ENCODE measurements around the gene ELAVL1.
"Not testable (repeated sequence)": the region's sequence is repeated elsewhere in the genome, so short reads cannot be mapped to it uniquely, and the experiment has no call there.

ELAVL1 gene

DNA sequence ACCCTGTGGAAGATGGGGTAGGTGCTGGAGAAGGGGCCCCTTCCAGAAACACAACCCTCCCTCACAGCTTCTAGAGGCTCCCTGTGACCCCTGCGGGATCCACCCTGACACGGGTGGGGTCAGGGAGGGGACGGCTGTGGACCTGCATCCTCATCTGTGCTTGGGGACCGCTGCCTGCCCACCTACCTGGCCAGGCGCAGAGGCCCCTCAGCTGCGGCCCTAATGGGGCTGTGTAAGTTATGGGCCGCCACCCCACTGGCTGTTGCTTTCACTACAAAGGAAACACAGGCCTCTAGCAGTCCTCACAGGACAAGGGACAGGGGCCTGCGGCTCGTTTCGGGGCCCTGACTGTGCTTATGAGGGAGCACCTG lies 72.5 kb downstream of the ELAVL1 start:
- DNase-seq = no peak

DNA sequence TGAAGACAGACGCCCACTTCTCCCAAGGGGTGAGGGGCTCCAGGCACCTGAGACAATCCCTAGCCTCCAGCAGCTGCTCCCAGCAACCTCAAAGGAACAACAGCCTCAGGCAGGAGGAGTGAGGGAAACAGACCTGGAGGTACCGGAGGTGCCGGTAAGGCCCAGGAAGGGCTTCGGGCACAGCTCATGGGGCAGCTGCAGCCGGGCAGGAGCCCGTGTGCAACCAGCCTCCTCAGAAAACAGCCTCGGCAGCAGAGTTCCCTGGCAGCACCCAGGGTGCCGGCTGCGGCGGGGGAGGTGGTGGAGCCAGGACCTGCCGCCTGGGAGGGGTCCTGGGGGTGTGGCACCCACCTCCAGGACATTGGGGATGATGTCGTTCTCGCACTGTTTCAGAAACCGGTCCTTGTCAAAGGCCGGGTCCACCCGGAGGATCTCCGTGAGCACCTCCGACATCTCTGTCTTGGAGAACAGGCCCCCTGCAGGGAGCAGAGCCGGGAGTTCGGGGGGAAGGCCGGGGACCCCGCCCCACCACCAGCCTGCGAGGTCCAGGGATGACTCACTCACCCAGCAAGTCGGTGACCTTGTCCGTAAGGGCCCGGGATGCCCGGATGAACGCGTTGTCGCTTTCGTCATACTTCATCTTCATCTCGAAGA lies 73.0 kb downstream of the ELAVL1 start:
- no peak for DNase-seq

DNA sequence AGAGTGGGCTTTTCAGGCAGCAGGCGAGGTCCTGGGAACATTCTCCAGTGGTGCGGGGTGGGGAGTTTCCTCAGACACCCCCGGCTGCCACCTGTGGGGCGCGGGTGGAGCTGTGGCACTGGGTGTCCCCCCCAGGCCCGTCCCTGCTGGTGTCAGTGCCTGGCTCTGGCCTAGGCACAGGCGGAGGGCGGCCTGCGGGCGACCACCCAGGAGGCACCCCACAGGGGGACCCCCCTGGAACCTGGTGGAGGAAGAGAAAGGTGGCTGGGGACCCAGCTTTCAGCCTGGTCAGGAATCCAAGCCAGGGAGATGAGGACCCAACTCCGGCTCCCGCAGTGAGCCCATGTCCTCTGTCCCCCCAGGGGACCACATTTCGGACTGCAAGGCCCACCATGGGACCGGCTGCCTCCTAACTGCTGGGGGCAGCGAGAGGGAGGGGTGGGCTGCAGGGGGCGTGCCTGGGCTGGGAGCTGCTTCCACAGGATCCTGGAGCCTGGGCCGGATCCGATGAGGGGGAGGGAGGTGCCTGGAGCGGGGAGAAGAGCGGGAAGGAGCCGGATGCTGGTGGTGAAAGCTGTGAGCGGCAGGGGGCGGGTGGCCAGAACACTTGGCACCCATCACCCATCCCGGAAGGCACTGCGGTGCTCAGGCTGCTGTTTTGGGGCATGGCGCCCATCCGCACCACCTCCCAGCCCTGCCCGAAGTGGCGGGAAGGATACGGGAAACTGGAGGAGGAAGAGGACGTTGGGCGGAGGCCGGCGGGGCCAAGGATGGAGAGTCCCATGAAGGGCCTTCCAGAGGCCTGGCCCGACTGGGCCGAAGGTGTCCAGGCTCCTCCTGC lies 74.0 kb downstream of the ELAVL1 start:
- DNase-seq = no peak

DNA sequence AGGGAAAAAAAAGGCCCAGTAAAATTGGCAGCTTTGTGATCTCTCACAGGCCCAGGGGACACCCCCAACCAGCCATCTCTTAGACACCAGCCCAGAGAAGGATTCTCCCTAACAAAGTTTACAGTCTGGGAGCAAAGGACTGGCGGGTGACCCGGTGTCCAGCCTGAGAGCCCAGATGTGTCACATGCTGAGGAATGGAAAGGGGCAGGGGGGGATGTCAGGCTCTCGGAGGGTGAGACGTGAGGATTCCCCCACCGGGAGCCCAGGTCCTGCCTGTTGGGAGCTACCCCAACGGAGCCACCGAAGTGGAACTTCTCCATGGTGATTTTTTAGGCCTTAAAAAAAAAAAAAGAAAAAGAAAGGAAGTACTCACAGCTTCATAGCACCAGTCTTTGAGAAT lies 74.7 kb downstream of the ELAVL1 start:
- DNase-seq = no peak

DNA sequence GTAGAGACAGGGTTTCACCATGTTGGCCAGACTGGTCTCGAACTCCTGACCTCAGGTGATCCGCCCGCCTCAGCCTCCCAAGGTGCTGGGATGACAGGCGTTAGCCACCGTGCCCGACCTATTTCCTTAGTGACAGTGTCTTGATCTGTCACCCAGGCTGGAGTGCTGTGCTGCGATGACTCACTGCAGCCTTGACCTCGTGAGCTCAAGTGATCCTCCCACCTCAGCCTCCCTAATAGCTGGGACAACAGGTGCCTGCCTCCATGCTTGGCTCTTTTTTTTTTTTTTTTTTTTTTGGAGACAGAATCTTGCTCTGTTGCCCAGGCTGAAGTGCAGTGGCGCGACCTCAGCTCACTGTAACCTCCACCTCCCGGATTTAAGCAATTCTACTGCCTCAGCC lies 75.4 kb downstream of the ELAVL1 start:
- not testable (repeated sequence) for DNase-seq

DNA sequence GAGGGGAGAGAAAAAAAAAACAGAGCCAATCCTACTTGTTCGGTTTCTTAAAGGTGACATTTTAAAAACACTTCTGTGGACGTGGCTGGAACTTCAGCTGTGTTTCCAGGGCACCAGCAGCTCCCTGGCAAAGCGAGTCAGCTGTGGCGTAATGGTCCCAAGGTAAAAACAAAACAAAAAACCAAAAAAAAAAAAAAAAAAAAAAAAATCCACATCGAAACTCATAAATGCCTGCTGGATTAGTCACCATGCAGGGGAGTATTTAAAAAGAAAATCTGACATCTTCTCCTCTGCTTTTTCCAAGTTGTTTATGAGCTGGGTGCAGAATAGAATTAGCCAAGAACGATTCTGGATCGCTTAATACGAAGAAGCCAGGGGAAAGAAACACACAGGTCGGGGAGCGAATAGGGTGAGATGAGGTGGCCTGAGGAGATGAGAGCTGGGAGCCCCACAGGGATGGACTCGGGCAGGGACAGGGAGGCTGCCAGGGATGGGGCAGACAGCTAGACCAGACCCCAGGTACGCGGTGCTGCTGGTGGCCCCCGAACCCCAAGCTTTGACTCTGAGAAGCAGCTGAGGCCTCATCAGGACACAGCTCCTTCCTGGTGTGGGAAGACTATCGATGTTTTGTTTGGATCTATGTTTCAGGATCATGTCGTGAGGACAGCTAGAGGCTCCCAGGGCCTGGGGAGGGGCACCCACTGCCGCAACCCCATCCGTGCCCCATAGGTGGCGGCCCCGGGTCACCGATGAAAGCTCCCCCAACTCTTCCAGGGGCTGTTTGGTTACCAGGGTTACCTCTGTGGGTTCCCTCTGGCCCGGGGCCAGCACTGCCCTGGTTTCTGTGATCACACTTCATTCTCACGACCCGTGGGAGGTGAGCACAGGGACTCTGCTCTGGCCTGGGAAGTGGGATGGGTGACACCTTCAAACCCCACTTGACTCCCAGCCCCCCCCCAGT lies 76.4 kb downstream of the ELAVL1 start:
- DNase-seq = peak; percentile 82

DNA sequence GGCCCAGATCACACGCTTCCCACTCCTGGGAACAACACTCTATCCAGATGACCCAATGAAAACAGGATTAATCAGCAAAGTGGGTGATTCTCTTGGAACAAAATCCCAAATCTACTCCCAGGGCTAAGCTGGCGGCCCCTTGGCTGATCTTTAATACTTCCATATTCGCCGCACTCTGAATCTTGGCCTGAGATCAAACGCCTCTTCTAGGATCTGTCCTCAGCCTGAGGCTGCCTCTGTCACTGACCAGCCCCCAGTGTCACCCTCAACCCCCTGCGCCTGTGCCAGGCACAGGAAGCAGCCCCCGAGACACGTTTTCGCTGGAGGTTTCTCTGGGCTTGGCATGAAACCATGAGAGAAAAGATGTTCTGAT lies 77.1 kb downstream of the ELAVL1 start:
- DNase-seq = no peak

DNA sequence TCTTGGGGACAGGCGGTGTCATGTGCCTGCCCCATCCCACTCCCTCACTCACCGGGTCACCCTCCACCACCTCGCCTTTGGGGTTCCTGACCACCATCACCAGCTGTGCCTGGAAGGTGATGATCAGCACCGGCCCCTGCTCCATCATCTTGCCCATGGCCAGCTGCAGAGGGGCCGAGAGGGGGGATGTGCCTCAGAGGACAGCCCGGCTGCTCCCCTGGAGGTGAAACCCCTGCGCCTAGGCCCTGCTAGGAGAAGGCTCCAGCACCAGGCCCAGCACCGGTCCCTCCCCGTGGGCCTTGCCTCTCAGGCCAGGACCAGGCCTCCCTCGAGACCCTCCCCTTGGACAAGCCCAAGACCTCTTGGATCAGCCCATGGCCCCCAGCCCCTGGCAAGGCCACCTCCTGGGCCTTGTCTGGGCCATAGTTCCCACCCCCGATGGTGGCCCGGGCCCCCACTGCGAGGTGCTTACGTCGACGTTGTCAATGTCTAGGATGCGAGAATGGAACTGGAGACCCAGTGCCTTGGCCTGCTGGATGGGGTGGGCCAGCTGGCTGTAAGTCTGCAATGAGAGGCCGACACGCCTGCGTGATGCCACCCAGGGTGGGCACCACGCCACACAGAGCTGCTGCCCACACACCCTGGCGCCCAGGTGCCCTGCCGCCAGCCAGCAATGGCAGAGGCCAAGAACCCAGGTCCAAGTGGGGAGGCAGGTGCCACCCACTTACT lies 77.7 kb downstream of the ELAVL1 start:
- no peak for DNase-seq

DNA sequence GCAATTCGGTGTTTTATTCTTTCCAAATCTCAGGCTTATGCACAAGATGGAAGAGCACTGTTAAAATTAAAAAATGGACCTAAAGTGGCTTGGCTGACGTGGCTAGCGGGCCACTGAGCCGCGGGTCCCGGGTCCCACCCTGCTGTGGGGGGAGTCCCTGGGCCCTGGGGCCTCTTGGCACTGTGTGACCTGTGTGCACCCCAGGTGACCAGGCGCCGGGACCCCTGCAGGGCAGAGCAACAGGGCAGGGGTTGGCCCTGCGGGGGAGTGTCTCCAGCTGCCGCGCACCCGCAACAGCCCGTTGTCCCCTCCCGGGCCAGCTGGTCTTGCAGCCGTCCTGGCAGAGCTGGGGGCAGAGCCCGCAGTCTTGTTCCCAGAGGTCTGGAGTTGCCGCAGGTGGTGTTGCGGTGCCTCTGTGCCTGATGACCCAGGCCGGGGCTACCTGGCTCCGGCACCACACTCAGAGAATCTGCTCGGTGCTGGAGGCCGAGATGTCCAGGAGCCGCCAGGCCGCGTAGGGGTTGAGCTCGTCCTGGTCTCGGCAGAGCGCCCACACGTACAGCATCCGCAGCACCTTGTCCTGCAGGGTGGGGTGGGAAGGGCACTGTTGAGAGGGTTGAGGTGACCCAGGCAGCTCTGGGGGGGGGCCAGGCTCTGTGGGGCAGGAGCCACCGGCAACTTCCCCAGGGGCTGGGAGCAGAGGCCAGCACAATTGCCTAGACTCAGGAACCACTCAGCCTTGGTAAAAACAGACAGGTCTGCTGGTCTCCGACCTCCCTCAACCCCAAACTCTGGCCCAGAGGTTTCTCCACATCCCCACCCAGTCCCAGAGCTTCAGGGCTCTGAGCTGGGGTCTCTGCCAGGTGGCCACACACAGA lies 78.5 kb downstream of the ELAVL1 start:
- DNase-seq = no peak

DNA sequence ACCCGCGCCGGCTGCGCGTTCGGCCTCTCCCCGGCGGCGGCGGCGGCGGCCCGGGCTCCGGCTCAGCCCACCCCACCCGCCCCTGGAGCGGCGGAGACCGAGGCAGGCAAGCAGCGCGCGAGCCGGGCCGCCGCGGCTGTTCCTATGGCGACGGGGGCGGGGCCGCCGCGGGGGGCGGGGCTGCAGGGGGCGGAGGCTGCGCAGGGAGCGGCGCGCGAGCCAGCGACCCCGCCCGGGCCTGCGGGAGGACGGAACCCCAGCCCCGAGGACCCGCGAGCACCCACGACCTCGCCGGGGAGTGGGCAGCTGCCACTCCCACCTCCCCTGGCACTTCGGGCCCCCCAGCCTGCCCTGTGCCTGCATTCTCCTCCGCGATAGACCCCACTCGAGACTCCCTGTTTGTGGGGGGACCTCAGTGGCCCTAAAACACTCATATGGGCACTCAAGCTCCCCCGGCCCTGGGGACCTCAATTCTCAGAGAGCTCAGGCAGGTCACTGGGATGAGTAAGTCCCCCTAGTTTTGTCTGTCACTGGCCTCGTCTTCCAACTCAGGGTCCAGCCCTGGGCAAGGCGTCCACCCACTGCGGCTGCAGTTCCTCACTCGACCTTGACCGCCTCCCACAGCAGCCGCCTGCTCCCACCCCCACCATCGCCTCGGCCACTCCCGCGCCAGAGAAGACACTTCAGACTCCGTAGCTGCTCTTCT lies 79.3 kb downstream of the ELAVL1 start, which contains the start of gene CTXN1:
Gene CTXN1 (minus strand): TSS at position 115 of the 706 bp plus-strand sequence. CDS start 597 bp downstream, outside the sequence.
- DNase-seq = peak; percentile 79

DNA sequence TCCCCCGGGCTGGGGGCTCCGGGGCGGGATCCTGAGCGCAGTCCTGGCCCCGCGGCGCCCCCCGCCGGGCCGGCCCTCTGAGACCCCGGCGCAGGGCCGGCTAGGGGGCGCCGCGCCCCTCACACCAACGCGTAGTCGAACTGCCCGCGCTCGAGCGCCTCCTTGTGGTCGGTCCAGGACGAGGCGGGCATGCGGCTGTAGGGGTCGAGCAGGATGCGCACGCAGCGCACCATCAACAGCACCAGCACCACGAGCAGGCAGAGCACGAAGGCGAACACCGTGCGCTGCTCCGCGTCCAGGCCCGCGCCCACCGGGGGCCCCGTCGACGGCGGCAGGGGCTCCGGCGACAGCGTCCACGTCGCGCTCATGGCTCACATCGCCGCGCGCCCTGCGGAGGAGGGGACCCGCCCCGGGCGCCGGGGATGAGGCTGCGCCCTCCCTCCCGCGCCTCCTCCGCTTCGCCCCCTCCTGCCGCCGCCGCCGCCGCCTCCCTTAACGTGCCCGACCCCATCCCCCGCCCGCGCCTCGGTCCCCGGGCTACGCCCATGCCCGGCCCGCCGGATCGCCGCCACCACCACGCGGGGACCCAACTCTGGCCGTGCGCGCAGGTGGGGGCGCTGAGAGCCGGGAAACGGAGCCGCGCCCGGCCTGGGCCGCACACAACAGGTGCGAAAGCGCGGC lies 80.1 kb downstream of the ELAVL1 start:
- DNase-seq = peak; percentile 76

DNA sequence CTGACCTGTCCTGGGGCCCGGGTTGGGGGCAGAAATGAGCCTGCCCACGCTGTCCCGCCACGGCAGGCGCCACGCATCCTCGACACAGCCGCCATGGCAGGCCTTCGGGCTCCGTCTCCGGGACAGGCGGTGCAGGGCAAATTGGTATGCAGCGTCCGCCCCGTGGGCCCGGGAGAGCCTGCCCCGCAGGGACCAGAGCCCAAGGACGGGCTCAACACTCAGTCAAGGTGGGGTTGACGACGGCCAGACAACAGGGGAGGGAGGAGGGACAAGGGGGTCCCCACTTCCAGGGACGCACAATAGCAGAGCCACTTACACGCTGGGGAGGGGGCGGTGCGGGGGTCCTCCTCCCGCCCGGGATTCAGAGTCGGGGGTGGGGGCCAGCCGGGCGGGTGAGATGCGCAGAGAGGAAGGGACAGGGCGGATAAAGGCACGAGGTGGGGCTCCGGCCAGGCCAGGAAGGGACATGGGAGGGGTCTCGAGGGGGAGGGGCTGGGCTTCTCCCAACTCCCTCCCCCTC lies 80.7 kb downstream of the ELAVL1 start:
- no peak for DNase-seq

DNA sequence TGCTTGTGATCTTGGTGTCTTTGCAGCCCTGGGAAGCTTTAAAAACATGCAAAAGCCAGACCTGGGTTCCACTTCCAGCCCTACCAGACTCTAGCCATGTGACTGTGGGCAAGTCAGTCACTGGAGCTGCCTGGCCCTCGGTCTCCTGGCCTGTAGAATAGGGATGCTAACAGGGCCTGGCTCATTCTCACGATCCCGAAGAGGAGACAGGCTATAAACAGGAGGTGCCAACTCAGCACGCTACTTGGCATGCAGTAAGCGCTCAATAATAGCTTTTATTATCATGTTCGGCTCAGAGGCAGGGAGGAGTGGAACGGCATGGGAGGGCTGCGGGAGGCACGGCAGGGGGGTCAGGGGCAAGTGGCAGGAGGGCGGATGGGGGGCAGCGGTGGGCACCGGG lies 81.2 kb downstream of the ELAVL1 start:
- no peak for DNase-seq

DNA sequence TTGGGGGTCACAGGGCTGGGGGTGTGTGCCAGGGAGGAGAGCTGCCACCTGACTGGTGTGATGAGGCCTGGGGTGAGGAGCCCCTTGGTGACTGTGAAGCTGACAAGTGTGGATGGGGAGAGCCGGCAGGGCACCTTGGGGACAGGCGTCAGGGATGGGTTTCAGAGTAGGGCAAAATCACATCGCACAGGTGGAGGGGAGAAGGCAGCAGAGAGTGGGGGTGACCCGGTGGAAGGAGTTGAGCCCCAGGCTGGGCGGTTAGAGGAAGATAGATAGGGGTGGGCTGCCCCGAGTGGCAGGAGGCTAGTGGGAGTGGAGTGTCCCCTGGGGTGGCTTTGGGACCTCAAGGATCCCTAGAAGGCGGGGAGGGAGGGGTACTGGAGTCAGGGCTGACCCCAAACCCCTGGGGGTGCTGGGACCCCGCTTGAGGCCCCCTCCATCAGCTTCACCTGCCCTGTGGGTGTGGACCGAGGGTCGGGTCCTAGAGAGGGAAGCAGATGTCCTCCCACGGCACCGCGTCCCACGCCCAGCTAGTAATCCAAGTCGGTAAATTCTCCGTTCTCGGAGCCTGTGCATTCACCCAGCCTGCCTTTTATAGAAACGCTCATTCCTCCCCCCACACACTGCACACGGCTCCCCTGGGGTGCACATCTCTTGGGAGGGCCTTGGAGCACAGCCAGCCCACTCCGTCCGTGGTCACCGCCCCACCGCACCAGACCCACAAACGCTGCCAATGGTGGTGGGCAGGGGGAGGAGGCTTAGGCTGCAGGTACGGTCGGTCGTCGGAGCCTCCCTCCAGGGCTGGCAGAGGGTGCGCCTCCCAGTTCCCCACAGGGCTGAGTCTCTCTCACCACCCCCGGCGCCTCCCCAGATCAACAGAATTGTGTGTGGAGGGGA lies 81.9 kb downstream of the ELAVL1 start:
- no peak for DNase-seq

DNA sequence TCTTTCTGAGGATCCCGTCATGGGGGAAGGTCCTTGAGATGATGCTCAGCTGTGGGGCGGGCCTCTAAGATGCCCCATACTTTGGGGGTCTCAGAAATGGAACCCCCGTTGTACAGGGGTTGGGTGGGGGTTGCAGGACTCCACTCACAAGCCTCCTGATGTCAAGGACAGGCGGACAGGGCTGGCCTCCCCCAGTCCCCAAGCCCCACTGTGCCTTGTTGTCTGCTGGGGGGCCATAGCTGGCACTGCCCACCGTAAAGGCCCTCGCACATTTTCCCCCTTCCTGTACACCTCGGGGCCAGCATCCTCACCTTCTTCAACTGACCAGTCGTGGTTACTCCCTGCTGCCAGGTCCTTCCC lies 82.6 kb downstream of the ELAVL1 start:
- no peak for DNase-seq

DNA sequence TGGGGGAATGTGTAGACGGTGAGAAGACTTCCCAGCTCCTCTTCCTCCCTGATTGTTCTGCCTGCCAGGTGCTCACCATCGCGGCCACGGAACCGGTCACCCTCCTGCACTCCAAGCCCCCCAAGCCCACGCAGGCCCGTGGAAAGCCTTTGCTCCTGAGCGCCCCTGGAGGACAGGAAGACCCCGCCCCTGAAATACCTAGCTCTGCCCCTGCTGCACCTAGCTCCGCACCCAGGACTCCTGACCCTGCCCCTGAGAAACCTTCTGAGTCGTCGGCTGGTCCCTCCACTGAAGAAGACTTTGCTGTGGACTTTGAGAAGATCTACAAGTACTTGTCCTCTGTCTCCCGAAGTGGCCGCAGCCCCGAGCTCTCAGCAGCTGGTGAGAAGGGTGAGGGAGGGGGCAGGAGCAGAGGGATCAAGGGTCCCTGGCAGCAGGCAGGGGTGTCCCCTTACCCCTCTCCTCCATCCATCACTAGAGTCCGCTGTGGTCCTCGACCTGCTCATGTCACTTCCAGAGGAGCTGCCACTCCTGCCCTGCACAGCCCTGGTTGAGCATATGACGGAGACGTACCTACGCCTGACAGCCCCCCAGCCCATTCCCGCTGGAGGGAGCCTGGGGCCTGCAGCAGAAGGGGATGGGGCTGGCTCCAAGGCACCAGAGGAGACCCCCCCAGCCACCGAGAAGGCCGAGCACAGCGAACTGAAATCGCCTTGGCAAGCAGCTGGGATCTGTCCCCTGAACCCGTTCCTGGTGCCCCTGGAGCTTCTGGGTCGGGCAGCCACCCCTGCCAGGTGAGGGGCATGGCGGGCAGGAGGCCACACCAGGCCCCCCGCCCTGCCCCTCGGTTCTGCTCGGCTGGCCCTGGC lies 83.2 kb downstream of the ELAVL1 start:
- DNase-seq = no peak

DNA sequence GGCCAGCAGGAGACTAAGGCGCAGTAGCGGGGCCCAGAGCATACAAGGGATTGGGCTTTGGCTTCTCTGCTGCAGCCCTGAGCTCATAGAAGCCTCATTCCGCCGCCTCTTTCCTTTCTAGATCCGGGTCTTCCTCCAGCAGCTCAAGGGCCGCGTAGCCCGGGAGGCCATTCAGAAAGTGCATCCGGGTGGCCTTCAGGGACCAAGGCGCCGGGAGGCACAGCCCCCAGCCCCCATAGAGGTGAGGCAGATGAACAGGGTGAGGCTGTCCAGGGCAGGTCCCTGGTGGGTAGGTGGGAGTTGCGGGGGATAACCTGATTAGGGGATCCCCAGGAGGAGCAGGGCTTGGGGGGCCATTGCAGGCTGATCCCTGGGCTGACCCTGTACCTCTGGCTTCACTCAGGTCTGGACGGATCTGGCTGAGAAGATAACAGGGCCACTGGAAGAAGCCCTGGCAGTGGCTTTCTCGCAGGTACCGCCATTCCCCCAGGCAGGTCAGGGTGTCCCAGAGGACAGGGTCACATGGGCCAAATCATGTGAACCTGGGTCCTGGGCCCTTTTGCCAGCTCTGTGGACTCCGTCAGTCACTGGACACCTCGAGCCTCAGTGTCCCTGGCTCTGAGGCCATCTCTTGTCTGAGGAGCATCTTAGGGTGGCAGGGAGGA lies 84.0 kb downstream of the ELAVL1 start:
- no peak for DNase-seq
